SK-N-MC (cell line): ENCODE data around the gene ZNF543.

ENCODE experiments used
- EZH2 ChIP-seq: fragments of 200-600 bp; sonication (generic); IDR thresholded peaks from one replicate; pipeline ENCODE4 v1.6.1; 2017; ENCODE audit warnings: antibody characterized with exemption
- FOXP2 ChIP-seq: optimal IDR thresholded peaks from 2 replicates; pipeline ENCODE3; 2011; ENCODE audit warnings: mild to moderate bottlenecking, moderate library complexity; ENCODE audit not compliant: insufficient read depth; ENCODE audit errors: extremely low read length, control extremely low read depth
- POLR2AphosphoS5 ChIP-seq: IDR thresholded peaks from 2 replicates; pipeline ENCODE4 v1.6.1; 2012; ENCODE audit warnings: mild to moderate bottlenecking, low read depth, low read length, borderline replicate concordance

DNA sequence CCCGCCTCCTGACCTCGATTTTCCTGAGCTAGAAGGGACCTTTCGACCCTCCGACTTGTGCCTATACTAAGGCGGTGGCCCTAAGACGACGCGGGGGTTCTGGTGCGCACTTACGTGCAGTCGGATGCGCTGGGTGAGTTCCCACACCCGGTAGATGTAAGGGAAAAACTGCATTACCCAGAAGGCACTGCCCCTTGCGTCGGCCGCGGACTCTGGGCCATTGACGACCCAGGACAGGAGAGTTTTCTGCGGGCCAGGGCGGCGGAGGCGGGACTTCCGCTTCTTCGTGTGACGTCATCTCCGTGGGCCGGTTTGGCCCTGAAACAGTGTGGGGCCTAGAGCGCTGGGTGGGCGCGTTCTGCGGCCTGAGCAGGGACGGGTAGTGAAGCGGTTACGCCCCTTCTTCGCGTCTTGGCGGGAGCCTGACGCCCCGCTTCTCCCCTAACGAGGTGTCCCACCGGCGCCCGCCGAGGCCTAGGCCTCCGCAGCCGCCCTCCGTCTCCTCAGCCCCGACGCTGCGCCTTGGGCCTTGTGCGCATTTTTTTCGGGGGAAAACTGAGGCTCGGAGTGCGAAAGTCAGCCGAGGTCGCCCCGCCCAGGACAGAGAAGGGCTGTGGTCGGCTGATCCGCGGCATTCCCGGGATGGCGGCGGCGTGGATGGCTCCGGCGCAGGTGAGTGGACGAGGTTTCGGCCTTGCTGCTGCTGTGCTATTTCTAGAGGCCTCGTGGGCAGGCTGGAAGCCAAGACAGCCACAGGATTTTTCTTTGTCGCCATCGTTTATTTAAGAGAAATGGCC, 39.9 kb upstream of the ZNF543 start, which contains the start of gene ZNF460:
- TF ChIP-seq POLR2AphosphoS5 (peak; percentile 52; the same call in 1 of the 2 replicates), EZH2 (no peak), FOXP2 (no peak)
